ENCODE data around the gene FGF9.

The FGF9 gene

DNA sequence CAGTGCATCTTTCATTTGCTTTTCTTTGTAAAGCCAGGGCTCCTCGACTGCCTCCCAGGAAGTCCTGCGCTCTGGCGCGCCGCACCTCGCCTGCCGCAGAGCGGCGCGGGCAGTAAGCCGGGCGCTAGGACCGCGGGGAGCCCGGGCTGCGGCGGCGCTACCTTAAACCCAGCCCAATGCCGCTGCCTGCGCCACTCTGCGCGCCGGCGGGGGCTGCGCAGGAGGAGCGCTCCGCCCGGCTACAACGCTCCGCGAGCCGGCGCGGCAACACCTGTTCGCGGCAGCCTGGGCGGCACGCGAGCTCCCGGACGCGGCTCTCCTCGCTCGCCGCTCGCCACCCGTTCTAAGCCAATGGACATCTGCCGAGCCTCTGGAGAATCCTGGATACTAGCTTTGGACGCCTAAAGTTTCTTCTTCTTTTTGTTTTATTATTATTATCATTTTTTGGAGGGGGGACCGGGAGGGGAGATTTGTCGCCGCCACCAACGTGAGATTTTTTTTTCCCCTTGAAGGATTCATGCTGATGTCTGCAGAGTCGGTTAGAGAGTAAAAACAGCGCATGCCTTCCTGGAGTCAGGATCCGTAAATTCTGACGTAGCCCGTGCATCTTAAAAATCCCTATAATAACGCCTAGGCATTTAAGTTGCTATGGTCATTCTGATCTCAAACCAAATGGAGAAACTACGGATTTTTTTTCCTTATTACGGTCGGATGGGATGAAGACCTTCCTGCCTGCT lies at the start of gene FGF9:
Gene FGF9 (plus strand): TSS at position 191 of the 737 bp plus-strand sequence. CDS start 840 bp downstream, outside the sequence.
- DNase-seq = peak; percentile 76 to 78

DNA sequence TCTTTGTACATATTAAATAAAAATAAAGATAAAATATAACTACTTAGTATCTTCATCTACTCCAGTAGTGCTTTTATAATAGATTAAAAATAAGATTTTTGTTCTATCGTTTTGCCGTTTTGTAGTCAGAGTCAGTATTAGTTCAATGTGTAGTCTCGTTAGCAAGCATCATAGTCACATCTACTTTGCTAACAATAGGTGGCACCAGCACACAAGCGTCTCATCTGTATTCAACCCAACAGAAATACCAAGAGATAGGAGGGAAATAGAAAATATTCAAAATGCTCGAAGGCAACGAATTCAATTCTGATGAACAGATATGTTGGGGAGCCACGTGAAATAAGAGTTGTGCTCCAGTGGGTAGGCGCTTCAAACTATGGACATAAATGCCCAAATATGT lies 45.5 kb upstream of the FGF9 start:
- DNase-seq = no peak

DNA sequence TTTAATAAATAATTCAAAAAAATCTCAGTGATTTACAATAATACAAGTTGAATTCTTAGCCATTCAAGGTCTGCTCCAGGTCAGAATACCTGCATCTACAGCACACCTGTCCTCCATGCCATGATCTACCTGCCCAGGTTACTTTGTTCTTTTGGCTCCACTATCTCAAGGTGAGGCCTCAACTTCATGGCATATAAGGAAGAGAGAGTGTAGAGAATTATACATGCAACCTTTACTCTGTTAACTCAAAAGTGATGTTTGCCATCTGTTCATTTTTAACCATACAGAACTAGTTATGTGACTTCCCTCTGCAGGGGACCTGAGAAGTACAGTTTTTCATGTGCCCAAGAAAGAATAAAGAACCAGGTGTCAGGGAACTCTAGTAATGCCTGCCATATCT lies 38.7 kb upstream of the FGF9 start:
- DNase-seq = no peak

DNA sequence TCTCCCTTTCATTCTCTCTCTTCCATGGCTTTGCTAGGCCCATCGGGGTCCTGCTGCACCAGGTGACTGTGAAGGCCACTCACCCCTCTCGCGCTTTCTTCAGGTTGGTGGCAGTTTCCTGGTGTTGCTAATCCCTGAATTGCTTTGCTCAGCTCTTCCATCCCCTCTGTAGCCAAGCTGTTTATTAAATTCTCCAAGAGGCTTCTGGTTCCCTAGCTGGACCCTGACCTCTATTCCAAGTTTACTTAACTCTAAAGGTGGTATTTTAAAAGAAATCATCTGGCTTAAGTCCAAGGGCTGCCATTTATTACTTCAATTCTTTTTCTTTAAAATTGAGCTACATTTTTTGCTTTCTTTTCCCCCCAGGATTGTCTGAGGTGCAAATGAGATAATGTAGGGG lies 34.2 kb upstream of the FGF9 start:
- no peak for DNase-seq

DNA sequence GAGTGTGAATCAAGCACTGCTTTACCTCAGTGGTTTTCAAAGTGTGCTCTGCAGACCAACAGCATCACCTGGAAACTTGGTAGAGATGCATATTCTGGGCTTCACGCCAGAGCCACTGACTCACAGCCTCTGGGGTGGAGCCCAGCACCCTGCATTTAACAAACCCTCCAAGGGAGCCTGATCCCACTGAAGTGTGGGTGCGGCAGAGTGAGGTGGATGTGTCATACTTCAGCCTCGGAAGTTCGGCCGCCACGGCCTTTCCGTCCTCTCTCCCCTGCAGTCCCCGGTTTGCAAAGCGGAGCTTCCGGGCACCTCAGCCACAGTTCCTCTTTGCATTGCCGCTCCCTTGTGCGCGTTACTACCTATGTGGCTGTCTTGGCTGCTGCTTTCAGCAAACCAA lies 33.6 kb upstream of the FGF9 start:
- DNase-seq = peak; percentile 6 to 19

DNA sequence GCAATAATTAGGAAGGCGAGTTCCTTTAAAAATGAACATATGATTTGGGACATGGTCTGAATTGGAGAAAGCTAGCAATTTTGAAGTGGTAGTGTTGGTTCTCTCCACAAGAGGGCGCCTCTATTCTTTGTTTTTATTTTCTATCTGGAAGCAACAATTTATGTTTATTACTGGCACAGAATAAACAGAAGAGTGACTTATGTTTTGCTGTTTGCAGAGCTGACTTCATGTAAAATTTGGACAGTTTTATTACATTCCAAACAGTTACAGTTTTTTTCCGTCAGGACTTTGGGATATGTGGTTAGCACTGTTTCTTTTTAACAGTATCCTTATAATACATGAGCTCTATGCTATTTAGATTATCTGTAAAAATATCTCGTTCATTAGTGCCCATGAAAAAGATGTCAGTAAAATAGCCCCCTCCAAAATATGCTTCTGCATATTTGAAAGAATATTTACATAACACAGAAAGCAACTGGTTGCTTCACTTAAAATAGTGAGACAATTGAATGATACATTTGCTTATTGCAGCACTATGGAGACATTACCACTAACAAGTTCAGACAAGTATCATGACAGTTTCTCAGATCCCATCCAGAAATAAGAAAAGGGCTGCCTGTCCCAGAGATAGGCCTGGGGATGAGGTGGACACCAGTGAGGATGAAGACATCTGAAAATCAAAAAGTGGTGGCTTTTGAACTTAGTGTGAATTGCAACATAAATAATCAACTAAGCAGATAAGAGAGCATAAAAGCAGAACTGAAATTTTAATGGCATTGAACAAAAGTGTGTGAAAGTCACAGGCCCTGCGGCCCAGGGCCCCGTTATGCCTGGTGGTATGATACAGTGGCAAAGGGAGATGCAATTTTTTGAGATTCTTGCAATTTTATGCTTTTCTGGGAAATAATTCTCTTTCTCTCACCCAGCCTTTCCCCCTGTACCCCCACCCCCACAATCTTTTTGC lies 32.3 kb upstream of the FGF9 start:
- no peak for DNase-seq

DNA sequence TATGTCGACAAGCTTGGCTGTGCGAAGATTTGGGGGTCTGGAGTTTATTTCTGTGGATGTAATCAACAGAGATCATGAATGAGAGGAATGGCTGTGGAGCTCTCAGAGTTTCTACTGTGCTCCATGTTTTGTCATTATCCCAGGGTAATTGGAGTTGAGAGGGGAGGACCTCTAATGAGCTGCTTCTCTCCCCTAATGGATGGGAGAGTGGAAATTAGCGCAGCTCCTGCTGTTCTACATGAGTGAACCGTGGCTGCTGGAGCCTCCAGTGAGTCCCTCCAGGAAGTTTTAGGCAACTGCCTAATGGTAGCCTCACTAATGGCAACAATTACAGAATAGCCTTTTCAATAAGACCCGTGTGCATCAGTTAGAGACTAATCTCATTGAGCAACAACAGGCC lies 31.3 kb upstream of the FGF9 start:
- no peak for DNase-seq

DNA sequence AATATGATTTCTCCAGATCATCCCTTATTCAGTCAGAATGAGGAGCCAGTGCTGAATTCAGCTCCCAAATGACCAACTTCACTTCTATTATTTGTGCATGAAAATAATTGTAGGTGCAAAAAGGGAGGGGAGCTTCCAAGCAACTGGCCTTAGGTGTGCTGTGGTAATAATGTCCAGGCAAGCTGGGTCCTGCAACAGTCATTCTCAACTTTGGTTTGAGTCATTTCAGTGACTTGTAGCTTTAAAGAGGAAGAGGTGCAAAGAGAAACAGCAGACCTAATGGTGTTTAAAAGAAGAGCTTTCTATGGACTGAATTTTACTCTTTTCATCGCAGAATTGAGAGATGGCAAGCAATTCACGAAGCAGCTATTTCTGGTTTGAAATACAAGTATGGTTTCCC lies 29.2 kb upstream of the FGF9 start:
- DNase-seq = no peak

DNA sequence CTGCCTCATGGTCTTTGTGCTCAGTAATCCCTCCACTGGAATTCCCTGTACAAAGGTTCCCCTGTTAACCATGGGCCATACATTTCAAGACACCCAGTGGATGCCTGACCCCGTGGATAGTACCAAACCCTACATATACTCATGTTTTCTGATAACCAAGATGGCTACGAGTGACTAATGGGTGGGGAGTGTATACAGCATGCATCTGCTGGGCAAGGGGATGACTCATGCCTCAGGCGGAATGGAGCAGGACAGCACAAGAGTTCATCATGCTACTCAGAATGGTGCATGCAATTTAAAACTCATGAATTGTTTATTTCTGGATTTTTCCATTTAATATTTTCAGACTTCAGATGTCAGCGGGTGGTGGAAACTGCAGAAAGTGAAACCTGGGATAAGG lies 13.3 kb upstream of the FGF9 start:
- no peak for DNase-seq

DNA sequence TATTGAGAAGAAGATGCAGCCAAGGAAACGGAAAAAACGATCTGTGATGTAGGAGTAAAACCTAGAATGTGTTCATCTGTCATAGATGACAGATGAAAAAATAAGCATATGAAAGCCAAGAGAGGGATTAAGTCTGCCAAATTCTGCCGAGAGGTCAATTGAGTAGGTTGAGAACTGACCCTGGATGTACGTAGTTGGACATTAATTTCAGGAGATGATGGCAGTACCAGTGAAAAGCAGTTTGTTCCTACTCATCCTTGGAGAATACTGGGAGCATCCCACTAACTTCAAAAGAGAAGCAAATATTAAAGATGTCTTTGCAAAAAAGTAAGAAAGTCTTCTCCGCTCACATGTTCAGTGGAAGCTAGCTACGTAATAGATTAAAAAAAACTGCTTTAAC lies 11.8 kb upstream of the FGF9 start:
- DNase-seq = no peak

DNA sequence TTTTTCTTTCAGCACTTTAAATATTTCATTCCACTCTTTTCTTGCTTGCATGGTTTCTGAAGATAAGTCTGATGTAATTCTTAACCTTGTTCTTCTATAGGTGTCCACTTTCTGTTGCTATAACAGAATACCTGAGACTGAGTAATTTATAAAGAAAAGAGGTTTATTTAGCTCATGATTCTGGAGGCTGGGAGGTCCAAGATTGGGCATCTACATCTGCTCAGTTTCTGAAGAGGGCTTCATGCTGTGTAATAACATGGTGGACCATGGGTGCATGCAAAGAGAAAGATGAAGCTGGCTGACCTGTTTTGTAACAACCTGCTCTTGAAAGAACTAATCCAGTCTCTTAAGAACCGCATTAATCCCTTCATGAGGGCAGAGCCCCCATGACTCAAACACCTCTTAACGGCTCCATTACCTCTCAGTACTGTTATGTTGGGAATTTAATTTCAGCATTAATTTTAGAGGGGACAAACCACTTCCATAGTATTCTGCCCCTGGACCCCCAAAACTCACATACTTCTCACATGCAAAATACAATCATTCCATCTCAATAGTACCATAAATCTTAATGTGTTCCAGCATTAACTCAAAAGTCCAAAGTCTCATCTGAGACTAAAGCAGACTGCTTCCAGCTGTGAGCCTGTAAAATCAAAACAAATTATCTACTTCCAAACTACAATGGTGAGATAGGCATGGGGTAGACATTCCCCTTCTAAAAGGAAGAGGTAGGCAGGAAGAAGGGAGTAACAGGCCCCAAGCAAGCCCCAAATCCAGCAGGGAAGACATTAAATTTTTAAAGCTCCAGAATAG lies 9.6 kb upstream of the FGF9 start:
- DNase-seq = no peak

DNA sequence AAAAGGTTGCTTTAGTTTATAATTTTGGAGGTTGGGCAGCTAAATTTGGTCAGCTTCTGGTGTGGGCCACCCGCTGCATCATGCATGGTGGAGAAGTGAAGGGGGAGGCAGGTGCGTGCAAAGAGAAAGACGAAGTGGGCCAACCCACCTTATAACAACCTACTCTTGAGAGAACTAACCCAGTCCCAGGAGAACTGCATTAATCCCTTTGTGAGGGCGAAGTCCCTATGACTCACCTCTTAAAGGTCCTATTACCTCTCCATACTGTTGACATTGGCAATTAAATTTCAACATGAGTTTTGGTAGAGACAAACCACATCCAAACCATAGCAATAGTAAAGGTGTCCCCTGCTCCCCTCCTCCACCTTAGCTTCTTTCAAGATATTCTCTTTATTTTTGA lies 7.7 kb upstream of the FGF9 start:
- DNase-seq = no peak

DNA sequence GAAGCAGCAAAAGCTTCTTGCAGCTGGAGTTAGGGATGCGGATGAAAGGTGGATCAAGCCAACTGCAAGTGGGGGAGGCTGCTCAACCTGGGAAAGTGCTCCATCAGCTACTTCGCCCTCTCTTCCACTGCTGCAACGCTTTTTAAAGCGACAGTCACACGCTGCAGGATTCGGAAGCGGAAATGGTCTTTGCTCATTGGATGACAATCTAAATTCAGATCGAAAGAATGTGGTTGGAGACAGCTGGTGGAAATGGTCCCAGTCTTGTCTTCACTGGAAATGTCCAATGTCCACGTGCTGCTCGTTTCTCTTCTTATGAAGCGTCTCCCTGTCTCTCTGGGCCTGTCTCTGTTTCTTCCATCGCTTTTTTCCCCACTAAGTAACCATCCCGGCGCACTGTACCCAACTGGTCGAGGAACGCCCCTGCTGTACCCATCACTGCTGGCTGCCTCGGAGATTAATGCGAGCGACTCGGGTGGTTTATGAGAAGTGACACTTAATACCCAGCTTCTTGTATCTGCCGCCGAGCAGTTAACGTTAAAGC lies 2.1 kb upstream of the FGF9 start:
- DNase-seq = no peak

DNA sequence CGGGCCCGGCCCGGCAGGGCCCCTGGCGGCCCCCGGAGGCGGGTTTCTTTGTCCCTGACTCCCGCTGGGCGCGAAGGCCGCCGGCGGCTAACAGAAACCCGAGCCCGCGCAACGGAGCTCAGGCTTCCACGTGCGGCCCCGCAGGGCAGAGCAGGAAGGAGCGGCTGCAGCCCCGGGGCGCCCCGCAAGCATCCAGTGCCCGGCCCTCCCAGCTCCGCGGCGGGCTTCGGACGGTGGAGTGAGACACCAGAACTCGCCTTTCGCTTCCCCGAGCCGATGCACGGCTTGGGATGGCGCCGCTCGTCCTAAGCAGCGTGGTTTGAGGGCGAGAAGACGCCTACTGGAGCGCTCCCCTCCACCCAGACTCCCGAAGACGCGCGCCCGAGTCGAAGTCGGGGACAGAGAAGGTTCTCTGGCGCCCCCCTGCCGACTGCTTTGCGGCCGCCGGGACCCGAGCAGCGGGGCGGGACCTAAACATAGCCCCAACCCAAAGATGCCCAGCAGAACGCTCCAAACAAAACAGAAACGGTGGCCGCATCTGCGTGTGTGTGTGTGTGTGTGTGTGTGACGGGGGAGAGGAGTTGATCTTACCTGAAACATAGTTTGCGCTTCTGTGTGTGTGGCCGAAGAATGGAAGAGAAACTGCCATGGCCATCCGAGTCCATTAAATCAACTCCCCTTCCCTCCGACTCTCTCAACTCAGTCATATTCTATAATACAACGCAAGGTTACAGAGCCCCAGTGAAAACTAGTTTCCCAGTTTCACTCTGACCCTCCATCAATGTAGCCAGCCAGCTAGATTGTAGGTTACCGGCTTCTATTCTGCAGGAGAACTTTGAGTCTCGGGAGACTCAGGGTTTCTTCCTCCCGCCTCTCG lies 629 bp upstream of the FGF9 start:
- peak; percentile 66 to 67 for DNase-seq

DNA sequence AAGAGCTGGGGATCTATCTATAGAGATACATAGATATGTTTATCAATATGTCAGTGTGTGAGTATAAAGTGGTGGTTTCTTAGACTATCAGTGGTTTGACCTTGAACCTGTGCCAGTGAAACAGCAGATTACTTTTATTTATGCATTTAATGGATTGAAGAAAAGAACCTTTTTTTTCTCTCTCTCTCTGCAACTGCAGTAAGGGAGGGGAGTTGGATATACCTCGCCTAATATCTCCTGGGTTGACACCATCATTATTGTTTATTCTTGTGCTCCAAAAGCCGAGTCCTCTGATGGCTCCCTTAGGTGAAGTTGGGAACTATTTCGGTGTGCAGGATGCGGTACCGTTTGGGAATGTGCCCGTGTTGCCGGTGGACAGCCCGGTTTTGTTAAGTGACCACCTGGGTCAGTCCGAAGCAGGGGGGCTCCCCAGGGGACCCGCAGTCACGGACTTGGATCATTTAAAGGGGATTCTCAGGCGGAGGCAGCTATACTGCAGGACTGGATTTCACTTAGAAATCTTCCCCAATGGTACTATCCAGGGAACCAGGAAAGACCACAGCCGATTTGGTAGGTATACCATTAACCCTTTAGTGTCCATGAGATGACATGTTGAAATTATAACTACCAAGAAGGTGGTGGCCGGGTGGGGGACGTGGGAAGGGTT lies 880 bp downstream of the FGF9 start:
- no peak for DNase-seq

DNA sequence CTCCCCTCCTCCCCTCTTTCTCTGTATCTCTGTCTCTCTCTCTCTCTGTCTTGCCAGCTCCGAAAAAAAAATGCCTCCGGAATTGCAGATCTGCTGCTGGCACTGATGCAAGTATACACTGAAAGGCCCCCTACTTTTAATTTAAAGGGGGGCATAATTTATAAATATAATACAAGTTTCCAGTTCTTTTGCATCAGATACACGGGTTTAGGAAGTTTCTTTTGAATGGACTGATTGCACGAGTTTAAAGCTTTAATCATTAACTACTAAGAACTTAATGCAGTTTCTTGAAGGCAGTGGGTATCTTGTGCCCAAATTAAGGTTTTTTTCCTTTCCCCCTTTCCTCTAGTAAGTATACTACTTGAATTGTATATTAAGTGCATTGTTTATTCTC lies 1.4 kb downstream of the FGF9 start:
- no peak for DNase-seq

DNA sequence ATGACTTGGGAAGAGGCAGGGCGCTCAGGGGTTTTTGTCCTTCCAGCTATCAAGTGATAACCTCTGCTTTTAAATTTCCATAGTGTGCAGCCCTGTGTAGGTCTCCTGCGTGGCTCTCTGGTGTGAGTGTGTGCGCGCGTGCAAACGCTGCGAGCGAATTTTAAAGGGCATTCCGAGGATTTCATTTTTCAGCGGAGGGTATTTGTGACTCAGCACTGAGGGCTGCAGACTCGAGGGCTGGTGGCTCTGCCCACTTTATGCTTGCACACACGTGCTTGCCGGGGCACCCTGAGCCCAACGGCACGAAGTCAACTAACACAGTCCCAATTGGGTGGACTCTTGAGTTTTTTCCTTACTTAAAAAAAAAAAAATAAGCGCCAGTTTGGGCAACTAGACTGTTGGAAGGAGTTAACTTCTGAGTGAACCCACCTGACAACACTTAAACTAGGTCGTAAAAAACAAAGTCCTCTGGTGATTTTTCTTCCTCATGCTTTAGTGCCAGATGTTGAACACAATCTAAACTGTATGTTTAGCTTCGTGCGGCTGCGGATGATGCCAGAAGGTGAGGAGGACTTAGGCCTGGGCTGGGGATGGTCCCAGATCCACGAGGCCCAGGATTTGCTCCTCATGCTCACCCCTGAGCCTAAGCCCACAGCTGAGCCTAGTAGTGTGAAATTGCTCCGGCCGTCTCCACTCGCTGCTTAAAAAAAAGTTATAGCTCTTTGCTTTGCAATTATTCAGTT lies 2.1 kb downstream of the FGF9 start:
- peak in 1 of 2 experiments; percentile 32 for DNase-seq

DNA sequence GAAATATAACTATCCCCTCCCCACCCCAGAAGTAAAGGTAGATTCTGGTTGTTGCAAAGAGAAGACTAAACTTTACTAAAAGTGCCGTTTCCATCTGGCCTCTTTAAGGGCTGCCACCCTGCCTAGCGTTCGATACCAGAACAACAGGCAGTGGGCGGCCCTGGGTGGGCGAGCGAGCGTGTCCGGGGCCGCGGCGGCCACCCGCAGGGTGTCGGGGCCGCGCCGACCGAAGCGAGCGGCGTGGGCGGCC lies 2.6 kb downstream of the FGF9 start:
- DNase-seq = peak; percentile 29 to 32

DNA sequence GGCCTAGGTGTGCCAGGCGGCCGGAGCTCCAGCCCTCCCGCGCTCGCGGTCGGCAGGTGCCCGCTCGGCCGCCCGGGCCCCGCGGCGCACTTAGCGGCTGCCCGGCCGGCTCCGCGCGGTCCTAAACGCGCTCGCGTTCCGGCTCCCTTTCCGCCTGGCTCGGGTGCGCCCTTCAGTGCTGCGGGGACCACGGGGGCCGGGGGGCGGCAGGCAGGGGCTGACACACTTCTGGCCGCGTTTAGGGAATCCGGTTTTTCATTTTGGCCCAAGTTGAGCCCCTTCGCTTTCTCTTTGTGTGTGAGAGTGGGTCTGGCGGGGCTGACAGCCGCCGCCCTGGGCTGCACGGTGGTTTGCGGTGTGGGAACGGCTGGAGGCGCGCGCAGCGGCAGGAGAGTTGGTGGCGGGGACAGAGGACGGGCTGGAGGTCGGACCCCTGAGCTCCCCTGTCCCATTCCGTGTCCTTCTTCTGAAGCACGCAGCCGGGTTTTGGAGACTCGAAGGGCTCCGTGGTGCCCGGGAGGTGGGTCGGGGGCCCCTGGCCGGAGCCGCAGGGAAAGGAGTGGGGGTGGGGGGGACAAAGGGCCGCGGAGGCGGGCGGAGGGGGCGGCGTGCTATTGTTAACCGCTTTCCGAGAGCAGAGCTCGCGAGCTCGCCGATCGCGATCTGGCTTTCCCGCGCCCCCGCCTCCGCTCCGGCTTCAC lies 3.1 kb downstream of the FGF9 start:
- DNase-seq = peak; percentile 19 to 42

DNA sequence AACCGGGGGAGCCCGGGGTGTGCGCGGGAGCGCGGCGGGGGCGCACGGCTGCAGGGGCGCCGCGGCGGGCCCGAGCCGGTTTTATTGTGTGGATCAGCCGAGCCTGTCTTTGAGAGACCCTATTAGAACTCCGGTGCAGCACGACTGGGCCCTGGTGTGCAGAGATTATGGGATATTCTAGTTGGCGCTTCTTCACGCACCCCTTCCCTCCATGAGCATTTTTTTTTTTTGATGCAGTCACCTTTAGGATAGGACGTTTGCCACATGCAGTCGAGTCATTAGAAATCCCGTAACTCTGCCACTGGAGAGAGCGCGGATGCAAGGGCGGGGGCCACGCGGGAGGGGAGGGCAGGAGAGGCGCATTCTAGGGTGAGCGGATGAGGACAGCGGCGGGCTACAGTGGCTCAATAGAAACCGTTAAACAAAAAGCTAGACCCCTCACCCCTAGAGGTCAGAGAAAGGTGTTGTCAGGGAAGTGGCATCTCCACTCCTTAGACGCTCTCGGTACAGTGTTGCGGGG lies 3.7 kb downstream of the FGF9 start:
- DNase-seq = no peak

Data from stimulated activated CD4-positive, alpha-beta T cell treated with anti-CD3 and anti-CD28 coated beads, Interleukin-4, amount 100 ng/mL, for 4 hours (primary cell).